PC-3 (cell line): ENCODE measurements around the gene LRPAP1. TPM values are rescaled to one million over a fixed set of nuclear protein-coding genes. Genes with fewer than 3 reads are reported as not detected.

Experiments
- ATAC-seq: fragments of 200-7000 bp; cut with Tn5 transposase; 2 replicates; pipeline ENCODE4 v1.9.1; 2020; ENCODE audit warnings: mild to moderate bottlenecking, moderate library complexity
- BruUV-seq: library from RNA; stranded (reverse); fragments of 400-500 nt; replicated peaks from 2 replicates; lab custom pipeline; 2021; lab: Mats Ljungman, UMichigan
- CTCF ChIA-PET: fragments of 300-600 bp; sonication (Branson Sonifier 250); formaldehyde crosslinking; loops from one replicate; lab custom pipeline; 2022; ENCODE audit warnings: antibody characterized with exemption; lab: Charles Lee
- POLR2A ChIA-PET: fragments of 300-600 bp; sonication (Branson Sonifier 250); formaldehyde crosslinking; loops from one replicate; lab custom pipeline; 2022; ENCODE audit warnings: antibody characterized with exemption; ENCODE audit not compliant: unreplicated experiment; lab: Charles Lee
- DNase-seq: peaks from one replicate; pipeline ENCODE4 v3.0.0-alpha.2; 2015
- H2AFZ ChIP-seq: fragments of 300-600 bp; sonication (generic); 2 replicates; pipeline ENCODE4 v1.6.0; 2016; ENCODE audit warnings: antibody characterized with exemption, low read length
- H3F3A ChIP-seq: fragments of 300-600 bp; sonication (generic); one replicate; pipeline ENCODE4 v1.6.0; 2017; ENCODE audit warnings: antibody characterized with exemption, low read length, control low read depth, mild to moderate bottlenecking; ENCODE audit not compliant: unreplicated experiment
- H3K27ac ChIP-seq: fragments of 300-600 bp; sonication (generic); 2 replicates; pipeline ENCODE4 v1.5.1; 2016; ENCODE audit warnings: mild to moderate bottlenecking, low read length
- H3K27me3 ChIP-seq: fragments of 300-600 bp; sonication (generic); 2 replicates; pipeline ENCODE4 v1.6.1; 2016; ENCODE audit warnings: low read length, mixed read lengths
- H3K36me3 ChIP-seq: fragments of 300-600 bp; sonication (generic); 2 replicates; pipeline ENCODE4 v1.6.1; 2016; ENCODE audit warnings: low read depth, mixed run types, low read length, mixed read lengths
- H3K4me1 ChIP-seq: fragments of 300-600 bp; sonication (generic); 2 replicates; pipeline ENCODE4 v1.5.1; 2016; ENCODE audit warnings: low read length; ENCODE audit not compliant: insufficient read depth
- H3K4me2 ChIP-seq: fragments of 300-600 bp; sonication (generic); 2 replicates; pipeline ENCODE4 v1.6.0; 2016; ENCODE audit warnings: low read length
- H3K4me3 ChIP-seq: fragments of 300-600 bp; sonication (generic); 2 replicates; pipeline ENCODE4 v1.5.1; 2016; ENCODE audit warnings: mild to moderate bottlenecking, low read length, mixed read lengths
- H3K79me2 ChIP-seq: fragments of 300-600 bp; sonication (generic); 2 replicates; pipeline ENCODE4 v1.6.1; 2017; ENCODE audit warnings: low read length, mixed read lengths
- H3K9ac ChIP-seq: fragments of 300-600 bp; sonication (generic); 2 replicates; pipeline ENCODE4 v1.6.0; 2016; ENCODE audit warnings: mild to moderate bottlenecking, low read length
- H3K9me2 ChIP-seq: fragments of 300-600 bp; sonication (generic); replicated peaks from 2 replicates; pipeline ENCODE4 v1.6.1; 2016; ENCODE audit warnings: mixed run types, low read length, mixed read lengths
- H3K9me3 ChIP-seq: fragments of 300-600 bp; sonication (generic); 2 replicates; pipeline ENCODE4 v1.6.1; 2016; ENCODE audit warnings: low read length, mixed read lengths
- H4K20me1 ChIP-seq: fragments of 300-600 bp; sonication (generic); 2 replicates; pipeline ENCODE4 v1.6.1; 2016; ENCODE audit warnings: low read length, mixed read lengths
- EZH2 ChIP-seq: fragments of 300-600 bp; sonication (generic); IDR thresholded peaks from one replicate; pipeline ENCODE4 v1.6.1; 2017; ENCODE audit warnings: antibody characterized with exemption, mild to moderate bottlenecking, low read length; ENCODE audit not compliant: unreplicated experiment
- EZH2phosphoT487 ChIP-seq: fragments of 300-600 bp; sonication (generic); IDR thresholded peaks from 2 replicates; pipeline ENCODE4 v1.6.1; 2018; ENCODE audit warnings: mild to moderate bottlenecking, antibody characterized with exemption, low read length, borderline replicate concordance
- intact Hi-C: fragments of 100-400 bp; cut with micrococcal nuclease; formaldehyde crosslinking; loops from 2 replicates; pipeline ENCODE4 v1.9.0; 2023
- total RNA-seq: library from RNA; depleted of rRNA; stranded (reverse); fragments of >200 nt; gene quantifications from 2 replicates; pipeline ENCODE4 v1.2.3, GENCODE V29; 2014
- TF ChIP-seq, protein P1 (sequence below): fragments of 300-600 bp; sonication (generic); conservative IDR thresholded peaks from 2 replicates; pipeline ENCODE4 v1.5.1; 2017; ENCODE audit warnings: antibody characterized with exemption, low read depth, mild to moderate bottlenecking, low read length

The LRPAP1 gene
- total RNA-seq, 1 experiment from 2014 or later: 133 TPM

DNA sequence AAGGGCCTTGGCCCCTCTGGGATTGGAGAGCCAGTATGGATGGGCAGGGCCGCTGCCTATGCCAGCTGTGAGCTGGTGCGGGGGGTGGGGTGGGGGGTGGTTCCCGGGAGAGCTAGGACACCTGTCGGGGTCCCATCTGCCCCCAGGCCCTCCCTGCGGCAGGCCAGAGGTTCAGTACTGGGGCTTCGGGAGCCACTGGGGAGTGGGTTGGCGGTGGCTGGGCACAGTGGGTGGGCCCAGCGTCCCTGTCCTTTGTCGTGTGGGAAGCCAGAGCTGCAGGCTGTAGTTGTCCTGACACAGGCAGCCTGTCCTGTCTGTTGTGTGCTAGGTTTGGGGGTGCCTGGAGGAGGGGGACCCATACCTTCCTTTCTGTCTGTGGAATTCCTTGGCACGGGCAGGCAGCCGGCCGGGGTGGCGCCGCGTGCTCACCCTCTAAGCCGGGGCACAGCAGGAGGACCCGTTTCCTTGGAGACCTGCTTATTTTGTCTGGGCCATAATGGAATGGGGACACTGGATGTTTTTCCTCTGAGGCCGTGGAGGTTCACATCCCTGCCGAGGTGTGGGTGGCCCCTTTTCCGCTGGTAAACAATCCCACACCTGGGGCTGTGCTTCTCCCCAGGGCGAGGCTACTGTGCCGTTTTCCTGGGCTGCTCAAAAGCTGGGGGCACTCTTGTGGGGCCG lies 54.3 kb downstream of the LRPAP1 start:
- CTCF ChIA-PET: no interaction called here
- no peaks in the 10 kb centered on the region for H3K27me3 ChIP-seq

DNA sequence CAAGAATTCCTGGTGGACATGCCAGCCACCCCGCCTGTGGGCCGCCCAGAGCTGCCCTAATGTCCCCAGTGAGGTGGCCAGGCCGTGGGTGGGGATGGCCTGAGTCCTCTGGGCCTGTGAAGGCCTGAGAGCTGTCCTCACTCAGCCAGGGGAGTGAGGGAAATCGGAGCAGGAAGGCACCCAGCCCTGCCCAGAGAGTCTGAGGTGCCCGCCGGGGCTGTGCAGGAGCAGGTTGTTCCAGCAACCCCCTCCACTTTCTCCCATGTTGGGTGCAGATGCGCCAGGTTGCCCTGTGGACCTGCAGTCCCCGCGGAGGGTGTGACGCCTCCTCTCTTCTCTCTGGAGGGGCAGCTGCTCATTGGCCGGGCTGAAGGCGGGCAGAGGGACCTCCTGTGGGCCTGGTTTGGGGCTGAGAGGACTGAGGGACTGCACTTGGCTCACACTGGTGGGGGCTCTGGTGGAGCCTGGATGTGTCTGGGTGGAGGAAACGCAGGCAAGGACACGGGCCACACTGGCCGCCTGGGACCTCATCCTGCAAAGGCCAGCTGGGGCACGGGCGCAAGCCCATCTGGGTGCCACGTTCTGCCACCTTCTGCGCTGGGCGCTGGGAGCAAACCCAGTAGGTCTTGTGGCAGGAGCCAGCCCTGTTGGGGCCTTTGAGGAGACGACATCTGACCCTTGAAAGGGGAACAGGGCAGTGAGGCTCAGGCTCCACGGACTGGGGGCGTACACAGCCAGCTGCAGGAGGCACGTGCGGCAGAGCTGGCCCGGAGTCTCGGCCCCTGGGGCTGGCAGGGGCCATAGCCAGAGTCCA lies 55.1 kb downstream of the LRPAP1 start:
- Histone ChIP-seq H3K27ac (no peak overlapping the region), H3F3A (no peaks in the 10 kb centered on the region), H3K9me2 (no peaks in the 10 kb centered on the region), H4K20me1 (no peaks in the 10 kb centered on the region), H3K9me3 (no peaks in the 10 kb centered on the region), H3K9ac (no peak overlapping the region), H3K79me2 (no peaks in the 10 kb centered on the region), H2AFZ (no peak overlapping the region), H3K4me1 (no peaks in the 10 kb centered on the region), H3K27me3 (no peaks in the 10 kb centered on the region), H3K4me2 (no peak overlapping the region), H3K36me3 (no peaks in the 10 kb centered on the region), H3K4me3 (no peak overlapping the region)
- CTCF ChIA-PET: no interaction called here
- TF ChIP-seq EZH2 (no peak), EZH2phosphoT487 (no peak)
- TF ChIP-seq, protein P1, sequence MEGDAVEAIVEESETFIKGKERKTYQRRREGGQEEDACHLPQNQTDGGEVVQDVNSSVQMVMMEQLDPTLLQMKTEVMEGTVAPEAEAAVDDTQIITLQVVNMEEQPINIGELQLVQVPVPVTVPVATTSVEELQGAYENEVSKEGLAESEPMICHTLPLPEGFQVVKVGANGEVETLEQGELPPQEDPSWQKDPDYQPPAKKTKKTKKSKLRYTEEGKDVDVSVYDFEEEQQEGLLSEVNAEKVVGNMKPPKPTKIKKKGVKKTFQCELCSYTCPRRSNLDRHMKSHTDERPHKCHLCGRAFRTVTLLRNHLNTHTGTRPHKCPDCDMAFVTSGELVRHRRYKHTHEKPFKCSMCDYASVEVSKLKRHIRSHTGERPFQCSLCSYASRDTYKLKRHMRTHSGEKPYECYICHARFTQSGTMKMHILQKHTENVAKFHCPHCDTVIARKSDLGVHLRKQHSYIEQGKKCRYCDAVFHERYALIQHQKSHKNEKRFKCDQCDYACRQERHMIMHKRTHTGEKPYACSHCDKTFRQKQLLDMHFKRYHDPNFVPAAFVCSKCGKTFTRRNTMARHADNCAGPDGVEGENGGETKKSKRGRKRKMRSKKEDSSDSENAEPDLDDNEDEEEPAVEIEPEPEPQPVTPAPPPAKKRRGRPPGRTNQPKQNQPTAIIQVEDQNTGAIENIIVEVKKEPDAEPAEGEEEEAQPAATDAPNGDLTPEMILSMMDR: no peak
- intact Hi-C loops: no loop called here
- DNase-seq (no peak), ATAC-seq (no peak)
- BruUV-seq: no TSS peak
- POLR2A ChIA-PET: no interaction called here

More for the DNA sequence above, 54.3 kb downstream of the LRPAP1 start:
- Histone ChIP-seq H3K4me3 (no peak overlapping the region), H3F3A (no peaks in the 10 kb centered on the region), H3K4me2 (no peak overlapping the region), H3K9me3 (no peaks in the 10 kb centered on the region), H3K27ac (no peak overlapping the region), H3K79me2 (no peaks in the 10 kb centered on the region), H3K36me3 (no peaks in the 10 kb centered on the region), H3K9me2 (no peaks in the 10 kb centered on the region), H3K9ac (no peak overlapping the region), H4K20me1 (no peaks in the 10 kb centered on the region), H3K4me1 (no peaks in the 10 kb centered on the region), H2AFZ (no peak overlapping the region)
- no peak for TF ChIP-seq EZH2
- no peak for TF ChIP-seq EZH2phosphoT487
- TF ChIP-seq, protein P1: no peak
- DNase-seq: no peak
- intact Hi-C loops: no loop called here
- no peak for ATAC-seq
- POLR2A ChIA-PET: no interaction called here
- BruUV-seq: no TSS peak

DNA sequence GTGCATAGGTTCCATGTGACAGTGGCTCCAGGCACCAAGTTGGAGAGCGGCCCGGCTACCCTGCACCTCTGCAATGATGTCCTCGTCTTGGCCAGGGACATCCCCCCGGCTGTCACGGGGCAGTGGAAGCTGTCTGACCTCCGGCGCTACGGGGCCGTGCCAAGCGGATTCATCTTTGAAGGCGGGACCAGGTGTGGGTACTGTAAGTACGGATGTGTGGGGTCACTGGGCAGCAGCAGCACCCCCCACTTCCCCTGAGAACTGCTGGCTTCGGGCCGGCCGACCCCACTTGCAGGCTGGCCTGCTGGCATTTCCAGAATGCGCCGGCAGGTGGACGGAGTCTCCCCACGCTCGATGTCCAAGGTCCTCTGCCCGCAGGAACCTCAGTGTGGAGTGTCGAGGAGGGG lies 55.9 kb downstream of the LRPAP1 start:
- Histone ChIP-seq H3K4me2 (no peak overlapping the region), H3K9me2 (no peaks in the 10 kb centered on the region), H3K36me3 (no peaks in the 10 kb centered on the region), H3K79me2 (no peaks in the 10 kb centered on the region), H3K27me3 (no peaks in the 10 kb centered on the region), H3K4me1 (no peaks in the 10 kb centered on the region), H2AFZ (no peak overlapping the region), H3K9ac (no peak overlapping the region), H4K20me1 (no peaks in the 10 kb centered on the region), H3K9me3 (no peaks in the 10 kb centered on the region), H3K27ac (no peak overlapping the region), H3K4me3 (no peak overlapping the region), H3F3A (no peaks in the 10 kb centered on the region)
- no peak for ATAC-seq
- no TSS peak for BruUV-seq
- TF ChIP-seq, protein P1: no peak
- TF ChIP-seq EZH2phosphoT487 (no peak), EZH2 (no peak)
- ChIA-PET CTCF (no interaction called here), POLR2A (no interaction called here)
- DNase-seq: no peak
- intact Hi-C loops: no loop called here
